Measurements from ENCODE around the gene LINS1. TPM values are rescaled to one million over a fixed set of nuclear protein-coding genes. Genes with fewer than 3 reads are reported as not detected.

Gene LINS1
- total and polyA plus RNA-seq, 2 of the 8 experiments (the other 6 are each of a cell fraction or from before 2014, with no cell fraction given), result 4.2 to 8.1 TPM

DNA sequence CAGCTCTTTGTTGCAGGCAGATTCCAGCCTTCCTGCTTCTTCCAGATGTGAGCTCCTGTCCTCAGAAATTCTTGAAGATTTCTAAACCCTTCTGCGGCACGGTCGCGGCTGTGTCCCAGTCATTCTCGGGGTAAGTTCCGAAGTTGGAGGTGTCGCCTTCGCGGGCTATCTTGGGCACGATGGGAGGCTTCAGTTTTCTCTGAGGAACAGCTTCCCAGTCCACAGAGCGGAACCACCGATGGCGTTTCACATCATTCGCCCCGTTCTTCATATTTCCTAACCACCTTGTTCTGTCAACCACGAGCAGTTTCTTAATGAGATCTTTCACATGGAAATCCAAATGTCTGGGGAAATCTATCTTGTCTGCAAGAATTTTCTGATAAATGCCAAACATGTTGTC, 48.5 kb downstream of the LINS1 start (continued):
- no peak for TF ChIP-seq GTF2F1 (IDR thresholded peaks at IDR 0.05; ENCODE audit: borderline replicate concordance, low read depth, low read length)
- TF ChIP-seq EGR1 (IDR thresholded peaks at IDR 0.05; ENCODE audit: borderline replicate concordance, low read depth, low read length), result no peak
- no peak for TF ChIP-seq ASH2L (IDR thresholded peaks at IDR 0.05; ENCODE audit: low read length)
- TF ChIP-seq SRF (IDR thresholded peaks at IDR 0.05; ENCODE audit: low read depth, low read length), result no peak

All from H1 (cell line).